ENCODE results near the gene LYST.

LYST gene

DNA sequence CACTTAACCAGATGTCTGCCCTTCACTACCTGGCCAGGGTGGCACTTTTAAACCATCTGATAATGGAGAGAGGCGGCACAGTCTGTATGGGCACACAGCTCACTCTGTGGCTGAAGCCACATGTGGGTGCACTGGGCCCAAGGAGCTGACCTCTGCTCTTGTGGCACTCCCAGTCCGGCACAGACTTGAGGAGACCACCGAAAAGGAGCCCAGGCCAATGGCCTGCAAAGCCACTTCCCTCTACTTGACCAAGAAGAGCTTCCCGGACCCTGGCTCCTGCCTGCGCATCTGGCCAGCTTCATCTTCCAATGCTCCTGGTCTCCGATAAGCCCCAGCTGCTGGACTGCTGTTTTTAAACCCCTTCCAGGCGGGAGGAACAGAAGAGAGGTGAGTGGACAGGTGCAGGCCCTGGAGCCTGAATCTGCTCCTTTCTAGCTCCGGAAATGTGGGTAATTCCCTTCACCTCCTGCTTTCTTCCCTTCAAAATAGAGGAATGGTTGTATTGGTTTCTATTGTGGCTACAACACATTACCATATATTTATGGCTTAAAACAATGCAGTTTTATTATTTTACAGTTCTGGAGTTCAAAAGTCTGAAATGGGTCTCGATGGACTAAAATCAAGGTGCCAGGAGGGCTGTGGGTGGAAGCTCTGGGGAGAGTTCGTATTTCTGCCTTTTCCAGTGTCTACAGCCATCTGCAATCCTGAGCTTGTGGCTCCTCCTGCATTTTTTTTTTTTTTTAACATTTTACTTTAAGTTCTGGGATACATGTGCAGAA lies 228.8 kb downstream of the LYST start:
- Mint-ChIP-seq H3K36me3 (ENCODE audit: low read depth) (no peaks in the 10 kb centered on the region), H3K9me3 (peaks cover 2% of the 10 kb centered on the region), H3K27ac (no peak overlapping the region), H3K4me3 (no peak overlapping the region), H3K27me3 (ENCODE audit: low read depth) (peaks cover 30% of the 10 kb centered on the region), H3K4me1 (peaks cover 2% of the 10 kb centered on the region)
- TF ChIP-seq, protein P1, sequence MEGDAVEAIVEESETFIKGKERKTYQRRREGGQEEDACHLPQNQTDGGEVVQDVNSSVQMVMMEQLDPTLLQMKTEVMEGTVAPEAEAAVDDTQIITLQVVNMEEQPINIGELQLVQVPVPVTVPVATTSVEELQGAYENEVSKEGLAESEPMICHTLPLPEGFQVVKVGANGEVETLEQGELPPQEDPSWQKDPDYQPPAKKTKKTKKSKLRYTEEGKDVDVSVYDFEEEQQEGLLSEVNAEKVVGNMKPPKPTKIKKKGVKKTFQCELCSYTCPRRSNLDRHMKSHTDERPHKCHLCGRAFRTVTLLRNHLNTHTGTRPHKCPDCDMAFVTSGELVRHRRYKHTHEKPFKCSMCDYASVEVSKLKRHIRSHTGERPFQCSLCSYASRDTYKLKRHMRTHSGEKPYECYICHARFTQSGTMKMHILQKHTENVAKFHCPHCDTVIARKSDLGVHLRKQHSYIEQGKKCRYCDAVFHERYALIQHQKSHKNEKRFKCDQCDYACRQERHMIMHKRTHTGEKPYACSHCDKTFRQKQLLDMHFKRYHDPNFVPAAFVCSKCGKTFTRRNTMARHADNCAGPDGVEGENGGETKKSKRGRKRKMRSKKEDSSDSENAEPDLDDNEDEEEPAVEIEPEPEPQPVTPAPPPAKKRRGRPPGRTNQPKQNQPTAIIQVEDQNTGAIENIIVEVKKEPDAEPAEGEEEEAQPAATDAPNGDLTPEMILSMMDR (IDR thresholded peaks at IDR 0.05; ENCODE audit: unreplicated experiment in 3 of 3), result no peak

GRCh38 chr1:235635938-235636662 lies 230.6 kb downstream of the LYST start:
- Mint-ChIP-seq H3K27me3 (ENCODE audit: low read depth) (peaks cover 21% of the 10 kb centered on the region), H3K27ac (no peak overlapping the region), H3K36me3 (ENCODE audit: low read depth) (no peaks in the 10 kb centered on the region), H3K4me1 (peaks cover 10% of the 10 kb centered on the region), H3K9me3 (no peaks in the 10 kb centered on the region), H3K4me3 (no peak overlapping the region)
- TF ChIP-seq, protein P1 (IDR thresholded peaks at IDR 0.05; ENCODE audit: unreplicated experiment in 3 of 3), result no peak

GRCh38 chr1:235632506-235633401 lies 234.0 kb downstream of the LYST start:
- Mint-ChIP-seq H3K9me3 (no peaks in the 10 kb centered on the region), H3K4me3 (peak overlapping the region in 1 of 3 experiments; percentile 2), H3K27me3 (ENCODE audit: low read depth) (peaks cover 8% of the 10 kb centered on the region), H3K27ac (no peak overlapping the region), H3K4me1 (peaks cover 10% of the 10 kb centered on the region), H3K36me3 (ENCODE audit: low read depth) (no peaks in the 10 kb centered on the region)
- TF ChIP-seq, protein P1 (IDR thresholded peaks at IDR 0.05; ENCODE audit: unreplicated experiment in 3 of 3), result no peak

- H3K4me1 Mint-ChIP-seq, result peaks cover 10% of the 10 kb centered on the region
- no peak overlapping the region for H3K27ac Mint-ChIP-seq
- H3K27me3 Mint-ChIP-seq (ENCODE audit: low read depth), result peaks cover 8% of the 10 kb centered on the region
- H3K9me3 Mint-ChIP-seq, result no peaks in the 10 kb centered on the region
- TF ChIP-seq, protein P1 (IDR thresholded peaks at IDR 0.05; ENCODE audit: unreplicated experiment in 3 of 3), result no peak
- no peaks in the 10 kb centered on the region for H3K36me3 Mint-ChIP-seq (ENCODE audit: low read depth)
- H3K4me3 Mint-ChIP-seq, result no peak overlapping the region
Observed at GRCh38 chr1:235631816-235632215, 234.9 kb downstream of the LYST start.

GRCh38 chr1:235628316-235629005 lies 238.2 kb downstream of the LYST start:
- Mint-ChIP-seq H3K27me3 (ENCODE audit: low read depth) (peaks cover 12% of the 10 kb centered on the region), H3K4me1 (peaks cover 29% of the 10 kb centered on the region), H3K9me3 (no peaks in the 10 kb centered on the region), H3K27ac (no peak overlapping the region), H3K36me3 (ENCODE audit: low read depth) (no peaks in the 10 kb centered on the region), H3K4me3 (no peak overlapping the region)
- TF ChIP-seq, protein P1 (IDR thresholded peaks at IDR 0.05; ENCODE audit: unreplicated experiment in 3 of 3), result no peak

Measured in nephron (organoid).